Measurements from ENCODE around the gene IGHMBP2.

The IGHMBP2 gene

GRCh38 chr11:68929706-68930570, 26.2 kb downstream of the IGHMBP2 start:
- TF ChIP-seq CTCF (IDR thresholded peaks at IDR 0.05) = no peak
- H3K27me3 ChIP-seq = no peaks in the 10 kb centered on the region
- H3K4me1 ChIP-seq (ENCODE audit: control insufficient read depth in 1 of 2, insufficient read depth in 1 of 2, low read depth in 1 of 2, low read length in 1 of 2) = peaks cover 41 to 45% of the 10 kb centered on the region in 2 experiments
- no peaks in the 10 kb centered on the region for H3K9me3 ChIP-seq
- peaks cover 60% of the 10 kb centered on the region for H3K36me3 ChIP-seq
- H3K4me3 ChIP-seq (ENCODE audit: low read depth in 1 of 2, low read length in 1 of 2) = no peak overlapping the region
- H3K27ac ChIP-seq = peak overlapping the region; percentile 80

GRCh38 chr11:68930991-68931855, 27.5 kb downstream of the IGHMBP2 start:
- Histone ChIP-seq H3K4me1 (ENCODE audit: control insufficient read depth in 1 of 2, insufficient read depth in 1 of 2, low read depth in 1 of 2, low read length in 1 of 2) (peaks cover 41 to 45% of the 10 kb centered on the region in 2 experiments), H3K27me3 (no peaks in the 10 kb centered on the region), H3K4me3 (ENCODE audit: low read depth in 1 of 2, low read length in 1 of 2) (no peak overlapping the region), H3K27ac (peak overlapping the region; percentile 80), H3K36me3 (peaks cover 73% of the 10 kb centered on the region), H3K9me3 (no peaks in the 10 kb centered on the region)
- no peak for TF ChIP-seq CTCF (IDR thresholded peaks at IDR 0.05)

GRCh38 chr11:68931911-68932310, 28.2 kb downstream of the IGHMBP2 start:
- no peak overlapping the region for H3K27ac ChIP-seq
- H3K27me3 ChIP-seq = no peaks in the 10 kb centered on the region
- H3K36me3 ChIP-seq = peaks cover 79% of the 10 kb centered on the region
- TF ChIP-seq CTCF (IDR thresholded peaks at IDR 0.05) = no peak
- no peak overlapping the region for H3K4me3 ChIP-seq (ENCODE audit: low read depth in 1 of 2, low read length in 1 of 2)
- peaks cover 41 to 45% of the 10 kb centered on the region in 2 experiments for H3K4me1 ChIP-seq (ENCODE audit: control insufficient read depth in 1 of 2, insufficient read depth in 1 of 2, low read depth in 1 of 2, low read length in 1 of 2)
- H3K9me3 ChIP-seq = no peaks in the 10 kb centered on the region

- peaks cover 38 to 41% of the 10 kb centered on the region in 2 experiments for H3K4me1 ChIP-seq (ENCODE audit: control insufficient read depth in 1 of 2, insufficient read depth in 1 of 2, low read depth in 1 of 2, low read length in 1 of 2)
- peaks cover 84% of the 10 kb centered on the region for H3K36me3 ChIP-seq
- no peak overlapping the region for H3K4me3 ChIP-seq (ENCODE audit: low read depth in 1 of 2, low read length in 1 of 2)
- no peaks in the 10 kb centered on the region for H3K27me3 ChIP-seq
- no peak overlapping the region for H3K27ac ChIP-seq
- no peaks in the 10 kb centered on the region for H3K9me3 ChIP-seq
- TF ChIP-seq CTCF (IDR thresholded peaks at IDR 0.05) = no peak
Measured at GRCh38 chr11:68932358-68932757, 28.7 kb downstream of the IGHMBP2 start.

- Histone ChIP-seq H3K4me3 (ENCODE audit: low read depth in 1 of 2, low read length in 1 of 2) (no peak overlapping the region), H3K4me1 (ENCODE audit: control insufficient read depth in 1 of 2, insufficient read depth in 1 of 2, low read depth in 1 of 2, low read length in 1 of 2) (peaks cover 31 to 34% of the 10 kb centered on the region in 2 experiments), H3K27me3 (no peaks in the 10 kb centered on the region), H3K9me3 (no peaks in the 10 kb centered on the region), H3K36me3 (peaks cover 91% of the 10 kb centered on the region), H3K27ac (no peak overlapping the region)
- TF ChIP-seq CTCF (IDR thresholded peaks at IDR 0.05) = no peak
Measured at GRCh38 chr11:68932933-68933577, 29.4 kb downstream of the IGHMBP2 start.

Data from neutrophil (primary cell).